NOMO-1 (cell line): ENCODE data around the gene UNC13B.

ENCODE experiments used
- DNase-seq, 2 experiments: peaks; one replicate each; lab custom pipeline; 2025; ENCODE audit not compliant: unreplicated experiment in 2 of 2; lab: John Stamatoyannopoulos, UW

UNC13B gene

DNA sequence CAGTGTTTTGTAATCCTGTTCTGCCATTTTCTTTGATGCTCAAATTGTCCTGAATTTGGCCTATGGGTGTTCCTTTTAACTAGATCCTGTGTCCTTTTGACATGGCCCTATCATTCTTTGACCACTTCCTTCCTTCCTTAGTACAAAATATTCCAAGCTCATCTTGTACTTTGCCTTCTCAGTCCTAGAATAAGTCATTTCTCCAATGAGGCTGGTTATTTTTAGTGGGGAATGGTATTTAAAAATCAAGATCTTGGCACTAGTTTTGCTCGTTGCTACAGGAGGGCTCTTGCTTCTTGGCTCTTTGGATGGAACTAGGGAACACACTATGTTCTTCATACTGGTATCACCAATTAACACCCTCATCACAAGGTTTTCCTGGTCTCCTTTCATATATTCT is 108.1 kb downstream of the UNC13B start:
- no peak for DNase-seq

DNA sequence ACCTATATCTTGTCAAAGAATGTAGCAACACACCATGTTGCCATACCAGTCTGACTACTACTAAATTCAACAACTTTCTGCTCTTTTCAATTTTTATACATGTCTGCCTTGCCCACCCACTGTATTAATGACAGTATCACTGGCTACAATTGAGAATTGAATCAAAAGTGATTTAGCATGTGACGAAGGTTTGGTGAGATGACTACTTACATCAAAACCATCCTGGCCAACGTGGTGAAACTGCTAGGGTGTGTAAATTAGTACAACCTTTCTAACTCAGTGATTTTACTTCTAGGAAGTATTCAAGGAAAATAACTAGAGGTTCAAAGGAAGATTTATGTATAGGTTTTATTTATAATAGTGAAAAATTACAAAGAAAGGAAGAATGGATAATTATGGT is 109.8 kb downstream of the UNC13B start:
- DNase-seq = no peak

DNA sequence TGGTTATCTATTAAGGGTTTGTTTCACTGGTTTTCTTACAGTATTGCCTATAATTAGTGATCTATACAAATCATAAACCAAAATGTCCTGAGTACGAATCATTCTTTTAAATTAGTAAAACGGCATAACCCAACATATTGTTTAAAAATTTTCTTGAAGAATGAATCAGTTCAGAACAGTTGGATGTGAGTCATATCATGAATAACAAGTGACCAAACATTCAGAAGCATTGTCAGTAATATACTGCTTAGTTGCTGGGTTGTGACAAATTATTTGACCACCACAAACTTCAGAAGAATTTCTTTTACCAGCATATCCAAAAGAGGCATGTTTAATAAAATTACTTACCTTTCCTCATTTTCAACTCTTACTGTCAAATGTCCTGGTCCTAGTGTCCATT is 111.2 kb downstream of the UNC13B start:
- no peak for DNase-seq

DNA sequence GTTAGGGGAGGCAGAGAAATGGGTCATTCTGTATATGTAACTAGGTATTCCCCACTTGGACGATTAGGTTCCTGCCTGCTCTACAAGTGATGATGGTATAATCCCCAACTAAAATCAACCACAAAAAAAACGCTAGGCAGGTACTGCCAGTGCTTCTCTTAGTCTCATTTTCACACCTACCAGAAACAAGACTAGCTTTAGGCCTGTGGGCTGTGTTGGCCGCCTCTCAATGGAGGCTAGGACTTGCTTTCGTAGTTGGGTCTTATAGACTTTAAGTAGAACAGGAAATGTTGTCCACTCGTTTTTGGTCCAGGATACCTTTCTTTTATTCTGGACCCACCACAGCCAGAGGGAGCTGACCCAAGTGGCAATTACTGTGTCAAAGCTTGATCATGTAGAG is 111.8 kb downstream of the UNC13B start:
- no peak for DNase-seq

DNA sequence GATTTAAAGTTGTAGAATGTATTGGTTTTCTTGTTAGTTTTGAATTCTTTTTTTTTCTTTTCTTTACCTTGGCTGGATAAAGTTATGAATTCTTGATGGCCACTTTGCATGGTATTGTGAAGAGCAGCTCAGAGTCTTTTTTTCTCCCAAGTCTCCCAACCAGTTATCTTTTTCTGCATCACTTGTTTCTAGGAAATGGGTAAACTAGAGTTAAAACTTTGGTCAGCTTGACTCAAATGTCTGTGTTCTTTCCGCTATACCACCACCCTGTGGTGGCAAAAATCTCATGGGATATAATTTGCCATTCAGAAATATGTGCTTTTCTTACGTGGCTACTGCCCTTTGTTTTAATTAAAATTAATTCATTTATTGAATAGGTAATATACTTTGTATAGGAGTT is 113.2 kb downstream of the UNC13B start:
- no peak for DNase-seq

DNA sequence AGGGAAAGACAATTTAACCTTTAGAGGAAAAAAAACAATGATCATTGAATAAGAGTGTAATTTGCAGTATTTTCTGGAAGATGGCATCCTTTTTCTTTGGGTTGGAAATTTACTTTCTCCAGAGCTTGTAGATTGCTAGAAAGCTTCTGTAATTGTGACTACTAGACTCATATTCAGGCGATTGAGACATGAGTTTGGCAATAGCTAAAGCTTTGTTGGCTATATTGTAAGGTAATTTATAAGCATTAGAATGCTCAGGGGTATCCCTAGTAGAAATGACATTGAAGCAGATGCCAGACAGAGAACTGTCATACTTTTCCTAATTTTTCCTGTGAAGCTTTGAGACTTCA is 115.3 kb downstream of the UNC13B start:
- DNase-seq = no peak

DNA sequence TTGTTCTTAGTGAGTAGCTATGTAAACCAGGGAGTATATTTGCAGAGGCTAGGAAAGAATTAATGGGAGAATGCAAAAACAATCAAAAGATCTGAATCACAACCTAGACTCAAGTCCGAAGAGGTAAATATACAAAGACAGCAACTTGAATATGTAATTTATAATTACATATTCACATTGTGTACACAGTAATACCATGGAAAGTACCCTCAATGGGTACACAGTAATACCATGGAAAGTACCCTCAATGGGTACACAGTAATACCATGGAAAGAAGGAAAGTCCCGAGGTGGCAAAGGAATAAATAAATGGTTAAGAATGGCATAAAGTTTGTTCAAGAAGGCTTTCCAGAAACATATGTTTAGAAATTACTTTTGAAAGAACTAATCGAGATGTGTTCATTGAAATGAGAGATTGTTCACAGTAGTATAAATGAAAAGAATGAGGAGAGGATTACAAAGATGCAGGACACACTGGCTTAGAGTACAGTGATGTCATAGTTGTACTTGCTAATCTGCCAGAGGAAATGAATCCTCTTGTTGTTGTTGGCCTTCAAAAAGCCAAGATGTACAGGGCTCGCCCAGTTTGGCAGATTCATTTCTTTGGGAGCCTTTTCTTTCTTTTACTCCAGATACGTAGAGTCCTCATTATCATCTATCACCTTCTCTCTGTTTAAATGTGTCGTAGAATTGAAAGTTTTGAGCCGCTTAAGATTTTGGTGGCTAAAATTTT is 116.0 kb downstream of the UNC13B start:
- DNase-seq = no peak

DNA sequence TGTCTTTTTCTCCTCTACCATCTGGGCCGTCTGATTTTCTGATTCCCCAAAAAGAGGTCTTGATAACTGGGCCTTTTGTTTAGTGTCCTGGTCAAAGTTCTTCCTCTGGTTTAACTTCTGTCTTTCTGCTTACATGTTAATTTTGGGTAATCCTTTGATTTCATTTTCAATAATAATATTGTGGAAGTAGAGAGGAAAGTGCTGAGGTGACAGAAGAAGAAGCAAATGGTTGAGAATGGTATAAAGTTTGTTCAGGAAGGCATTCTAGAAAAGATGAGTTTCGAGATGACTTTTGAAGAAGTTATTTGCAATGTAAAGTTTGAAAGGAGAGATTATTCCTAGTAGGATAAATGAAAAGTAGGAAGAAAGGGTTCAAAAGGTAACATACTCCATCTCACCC is 118.1 kb downstream of the UNC13B start:
- DNase-seq = no peak

DNA sequence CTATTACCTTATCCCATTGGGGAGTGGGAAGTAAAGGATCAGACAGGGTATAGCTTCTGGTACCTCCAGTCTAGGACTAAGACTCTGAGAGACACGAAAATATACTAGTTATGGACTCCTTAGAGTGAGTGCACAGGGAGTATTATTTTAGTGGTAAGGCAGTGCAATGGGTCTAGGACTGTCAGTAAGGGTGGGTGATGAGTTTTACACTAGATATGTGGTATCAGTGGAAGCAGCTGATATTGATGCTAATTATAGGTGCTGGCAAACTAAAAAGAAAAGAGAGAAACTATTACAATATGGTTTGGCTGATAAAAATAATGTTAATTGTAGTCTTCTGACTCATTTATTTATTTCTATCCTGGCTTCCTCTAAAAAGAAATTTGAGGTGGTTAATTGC is 118.6 kb downstream of the UNC13B start:
- no peak for DNase-seq

DNA sequence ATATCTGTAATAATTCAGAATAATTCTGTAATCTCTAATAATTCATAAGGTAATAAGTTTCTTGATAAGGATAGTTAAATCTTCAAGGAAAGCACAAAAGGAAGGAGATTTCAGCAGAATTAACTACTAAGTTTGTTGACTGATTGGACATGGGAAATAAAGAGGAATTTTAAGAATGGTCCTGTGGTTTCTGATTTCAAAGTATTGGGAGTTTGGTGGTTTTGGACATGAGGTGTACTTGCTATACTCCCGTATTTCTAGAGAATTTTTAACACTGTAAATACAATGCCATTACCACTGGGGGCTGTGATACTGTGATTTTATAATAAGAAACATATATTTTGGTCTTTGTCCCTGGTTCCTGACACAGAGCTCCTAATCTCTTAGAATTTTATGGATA is 123.9 kb downstream of the UNC13B start:
- DNase-seq = no peak

DNA sequence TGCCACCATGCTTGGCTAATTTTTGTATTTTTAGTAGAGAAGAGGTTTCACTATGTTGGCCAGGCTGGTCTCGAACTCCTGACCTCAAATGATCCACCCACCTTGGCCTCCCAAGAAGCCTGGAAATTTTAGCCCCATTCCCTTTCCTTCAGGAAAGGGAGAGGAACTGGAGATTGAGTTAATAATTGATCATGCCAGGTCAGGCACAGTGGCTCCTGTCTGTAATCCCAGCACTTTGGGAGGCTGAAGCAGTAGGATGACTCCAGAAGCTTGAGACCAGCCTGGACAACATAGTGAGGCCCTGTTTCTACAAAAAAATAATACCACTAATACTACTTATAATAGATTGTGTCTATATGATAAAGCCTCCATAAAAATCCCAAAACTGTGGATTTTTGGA is 124.6 kb downstream of the UNC13B start:
- DNase-seq = no peak

DNA sequence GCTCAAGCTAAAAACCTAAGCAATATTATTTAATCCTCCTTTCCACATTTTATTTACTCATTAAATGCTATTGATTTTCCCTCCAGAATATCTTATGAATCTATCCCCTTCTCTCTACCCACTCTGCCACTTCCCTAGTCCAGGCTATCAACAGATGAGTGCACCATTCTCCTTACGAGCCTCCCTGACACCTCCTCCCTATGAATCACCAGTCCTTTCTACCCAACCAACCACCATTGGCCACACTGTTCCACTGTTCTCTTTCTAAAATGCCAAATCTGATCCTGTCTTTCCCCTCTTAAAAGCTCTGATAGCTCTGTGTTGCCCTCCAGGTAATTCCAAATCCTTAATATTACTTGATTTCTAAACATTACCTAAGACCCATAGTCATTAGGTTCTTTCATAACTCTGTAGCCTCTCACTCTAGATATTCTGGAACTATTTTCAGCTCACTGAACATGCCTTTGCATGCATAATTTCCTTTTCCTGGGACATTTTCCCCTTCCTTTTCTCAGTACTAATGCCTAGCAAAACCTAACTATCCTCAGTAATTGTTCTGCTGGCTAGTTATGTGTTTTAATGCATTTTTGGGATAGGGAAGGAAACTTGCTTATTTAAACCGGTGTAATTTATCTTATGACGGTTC is 126.3 kb downstream of the UNC13B start:
- no peak for DNase-seq

DNA sequence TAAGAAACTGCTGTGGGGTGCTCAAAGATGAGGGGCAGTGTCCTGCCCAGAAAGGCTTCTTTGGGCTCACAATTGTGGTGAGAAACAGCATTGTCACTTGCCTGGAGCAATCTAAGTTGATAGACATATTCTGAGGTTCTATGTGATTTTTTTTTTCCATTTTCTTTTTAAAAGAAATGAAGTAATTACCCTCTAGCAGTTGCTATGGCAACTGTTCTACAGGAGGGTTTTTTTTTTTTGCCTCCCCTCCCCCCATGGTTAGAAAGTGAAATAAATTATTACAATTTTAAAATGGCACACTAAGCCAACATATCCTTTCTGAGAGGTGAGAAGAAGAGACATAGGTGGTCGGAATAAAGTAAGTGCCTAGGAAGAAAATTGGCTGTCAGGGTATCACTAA is 127.0 kb downstream of the UNC13B start:
- DNase-seq = no peak

DNA sequence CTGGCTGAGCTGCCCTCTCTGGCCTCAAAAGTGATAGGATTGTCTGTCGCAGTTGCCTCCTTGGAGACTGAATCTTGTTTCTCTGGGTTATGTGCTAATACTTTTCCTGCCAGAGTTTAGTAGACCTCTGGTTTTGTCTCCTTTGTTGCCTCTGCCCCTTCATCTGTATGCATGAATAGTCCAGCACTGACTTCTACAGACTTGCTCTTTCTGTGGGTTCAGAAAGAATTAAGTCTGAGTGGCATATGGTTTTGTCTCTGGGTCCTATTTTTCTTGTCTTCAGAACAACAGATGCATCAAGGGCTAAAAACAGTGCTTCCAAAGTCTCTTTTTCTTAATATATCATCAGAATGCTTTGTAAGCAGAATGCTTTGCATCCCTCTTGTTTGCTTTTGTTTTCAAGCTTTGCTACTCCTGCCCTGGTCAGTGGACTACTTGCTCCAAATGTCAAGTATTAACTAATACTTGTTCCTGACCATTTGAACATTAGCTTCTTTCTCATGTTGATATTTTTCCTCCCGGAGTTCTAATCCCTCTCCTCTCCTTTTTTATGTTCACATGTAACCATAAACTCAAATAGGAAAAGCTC is 131.7 kb downstream of the UNC13B start:
- no peak for DNase-seq

DNA sequence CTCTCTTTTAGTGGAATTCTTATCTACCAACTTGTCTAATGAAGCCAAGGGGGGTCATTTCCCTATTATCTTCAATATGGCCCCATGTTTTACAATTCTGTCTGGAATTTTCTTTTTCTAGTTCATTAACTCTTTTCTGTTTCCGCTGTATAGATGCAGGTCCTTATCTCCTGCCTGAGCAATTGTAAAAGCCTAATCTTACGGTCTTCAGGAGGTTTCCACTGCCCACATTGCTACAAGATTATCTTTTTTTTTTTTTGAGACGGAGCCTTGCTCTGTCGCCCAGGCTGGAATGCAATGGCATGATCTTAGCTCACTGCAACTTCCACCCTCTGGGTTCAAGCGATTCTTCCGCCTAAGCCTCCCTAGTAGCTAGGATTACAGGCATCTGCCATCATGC is 132.3 kb downstream of the UNC13B start:
- DNase-seq = no peak

DNA sequence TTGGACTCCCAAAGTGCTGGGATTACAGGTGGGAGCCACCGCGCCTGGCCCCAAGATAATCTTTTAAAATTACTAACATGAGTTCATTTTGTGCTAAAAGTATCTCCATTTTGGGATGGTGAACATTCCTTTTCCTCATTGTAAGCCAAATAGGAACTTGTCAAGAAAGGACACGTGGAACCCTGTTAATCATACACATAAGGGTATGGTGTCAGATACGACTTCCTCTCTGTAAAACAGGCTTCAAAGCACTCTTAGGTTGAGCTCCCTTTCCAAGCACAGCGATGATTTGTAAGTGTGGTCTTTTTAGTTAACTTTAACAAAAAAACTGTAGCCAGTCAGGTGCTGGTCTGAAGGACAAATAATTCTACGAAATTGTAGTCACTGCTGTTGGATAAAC is 132.7 kb downstream of the UNC13B start:
- DNase-seq = no peak

DNA sequence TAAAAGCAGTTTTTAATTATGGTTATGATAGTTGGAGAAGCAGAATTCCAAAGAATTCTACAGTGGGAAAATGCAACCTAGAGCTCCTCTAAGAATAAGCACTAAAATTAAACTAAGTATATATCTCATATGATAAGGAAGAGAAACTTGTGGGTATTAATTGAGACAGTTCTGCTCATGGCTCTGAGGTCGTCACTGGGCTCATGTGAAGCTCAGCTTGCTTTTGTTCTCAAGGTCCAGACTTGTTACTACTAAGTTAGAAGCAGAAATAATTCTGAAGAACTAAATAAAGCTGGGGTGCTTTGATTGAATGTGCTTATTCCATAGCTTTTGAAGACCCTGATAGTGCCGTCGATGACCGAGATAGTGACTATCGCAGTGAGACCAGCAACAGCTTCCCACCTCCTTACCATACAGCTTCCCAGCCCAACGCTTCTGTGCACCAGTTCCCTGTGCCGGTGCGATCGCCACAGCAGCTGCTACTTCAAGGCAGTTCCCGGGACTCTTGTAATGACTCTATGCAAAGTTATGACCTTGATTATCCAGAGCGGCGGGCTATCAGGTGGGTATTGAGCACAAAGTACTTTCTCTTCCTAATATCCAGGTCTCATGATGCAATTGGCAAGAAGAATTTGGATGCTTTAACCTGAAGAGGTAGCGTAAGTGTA is 133.7 kb downstream of the UNC13B start:
- no peak for DNase-seq

DNA sequence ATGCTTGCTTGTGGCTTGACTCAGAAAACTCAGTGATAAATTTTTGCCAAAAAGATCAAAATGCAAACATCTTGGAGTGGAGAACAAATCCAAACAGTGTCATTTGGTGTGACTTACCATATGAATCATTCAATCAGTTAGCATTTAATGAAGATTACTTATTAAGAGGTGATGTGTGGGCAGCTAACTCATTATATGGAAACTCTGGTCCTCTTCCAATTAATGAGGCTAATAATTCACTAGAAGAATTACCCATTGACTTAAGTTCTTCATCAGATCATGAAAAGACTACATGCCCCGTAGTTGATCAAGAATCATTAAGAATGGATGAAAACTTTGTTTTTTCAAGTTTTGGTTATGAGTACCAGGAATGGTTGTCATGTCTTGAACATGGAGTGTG is 141.8 kb downstream of the UNC13B start:
- no peak for DNase-seq

DNA sequence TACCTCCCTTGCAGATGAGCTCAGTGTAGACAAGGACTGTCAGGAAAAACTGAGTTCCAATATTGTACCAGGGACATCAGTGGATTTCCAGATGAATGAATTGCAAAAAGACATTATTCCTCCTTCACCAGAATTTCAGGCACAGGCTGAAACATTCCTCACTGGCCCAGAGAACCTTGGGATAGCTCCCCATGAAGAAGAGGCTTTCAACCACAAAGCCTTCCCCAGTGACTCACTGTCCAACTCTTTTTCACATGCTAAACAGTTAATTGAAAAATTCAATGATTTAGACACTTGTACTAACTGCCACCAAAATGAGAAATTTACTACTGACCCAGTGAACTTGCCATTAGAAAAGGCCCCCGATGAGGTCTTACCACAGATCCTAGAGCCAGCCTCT is 144.5 kb downstream of the UNC13B start:
- no peak for DNase-seq

DNA sequence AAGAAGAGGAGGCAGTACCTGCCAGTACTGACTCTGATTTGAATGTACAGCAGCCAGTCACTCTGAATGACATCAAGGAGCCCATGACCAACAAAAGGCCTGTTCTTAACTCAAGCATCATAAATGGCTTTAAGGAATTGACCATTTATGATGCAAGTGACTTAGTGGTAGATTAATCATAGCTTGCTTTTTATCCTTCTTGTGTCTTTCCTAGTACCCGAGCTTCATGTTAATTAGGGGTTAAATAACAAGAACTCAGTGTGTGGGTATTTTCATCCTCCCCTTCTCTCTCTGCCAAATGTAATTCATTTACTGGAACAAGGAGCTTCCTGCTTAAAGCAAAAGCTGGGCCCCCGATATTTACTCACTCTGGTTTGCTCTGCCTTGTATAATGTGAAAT is 146.5 kb downstream of the UNC13B start:
- no peak for DNase-seq

DNA sequence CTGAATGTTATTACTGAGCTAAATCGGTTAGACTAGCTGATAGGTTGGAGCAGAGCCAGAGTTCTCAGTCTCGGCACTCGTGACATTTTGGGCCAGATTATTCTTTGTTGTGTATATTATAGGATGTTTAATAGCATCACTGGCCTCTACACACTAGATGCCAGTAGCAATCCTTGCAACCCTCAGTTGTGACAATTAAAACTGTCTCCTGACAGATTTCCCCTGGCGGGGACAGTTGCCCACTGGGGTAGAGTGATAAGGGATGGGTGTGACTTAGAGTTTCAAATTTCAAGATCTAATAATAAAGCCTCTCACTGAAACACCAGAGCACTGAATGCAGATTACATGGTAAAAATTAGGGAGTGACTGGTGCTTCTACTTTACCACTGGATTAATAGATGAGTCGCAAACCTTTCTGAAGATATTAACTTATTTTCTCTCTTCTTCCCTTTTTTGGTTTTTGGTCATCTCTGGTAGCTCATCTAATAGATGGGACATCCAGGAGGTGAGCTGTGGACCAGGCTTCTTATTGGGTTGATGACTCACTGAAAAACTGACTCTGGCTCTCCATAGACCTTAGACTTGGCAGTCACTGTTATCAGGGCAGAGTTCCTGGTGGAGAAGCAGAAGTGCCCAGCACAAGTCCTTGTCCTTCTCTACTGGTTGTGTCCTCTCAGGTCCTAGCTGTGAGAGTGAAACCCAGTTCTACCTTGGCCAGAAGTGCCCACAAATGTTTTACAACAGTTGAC is 150.3 kb downstream of the UNC13B start:
- DNase-seq = no peak
